SHP77 (cell line): ENCODE measurements around the gene TSPAN7.

Experiments
- DNase-seq, 2 experiments: peaks; one replicate each; lab custom pipeline; 2025; lab: John Stamatoyannopoulos, UW

Gene TSPAN7

DNA sequence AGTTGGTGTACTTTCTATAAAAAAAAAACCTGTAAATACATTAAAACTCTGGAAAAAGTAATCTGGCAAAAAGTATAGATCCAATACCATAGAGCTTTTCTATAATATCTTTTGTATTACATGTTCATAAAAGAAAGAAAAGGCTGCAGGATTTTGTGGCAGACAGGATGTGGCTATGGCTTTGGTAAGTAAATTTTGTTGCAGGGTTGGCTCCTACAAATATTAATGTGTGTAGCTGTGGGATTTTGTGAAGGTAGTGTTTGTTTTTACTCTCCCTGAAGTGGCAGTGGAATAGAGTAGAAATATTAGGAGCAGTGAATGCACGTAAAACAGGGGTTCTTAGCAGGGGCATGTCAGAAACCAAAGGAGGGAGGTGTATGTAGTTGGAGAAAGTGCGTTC, 84.8 kb downstream of the TSPAN7 start:
- DNase-seq: no peak

DNA sequence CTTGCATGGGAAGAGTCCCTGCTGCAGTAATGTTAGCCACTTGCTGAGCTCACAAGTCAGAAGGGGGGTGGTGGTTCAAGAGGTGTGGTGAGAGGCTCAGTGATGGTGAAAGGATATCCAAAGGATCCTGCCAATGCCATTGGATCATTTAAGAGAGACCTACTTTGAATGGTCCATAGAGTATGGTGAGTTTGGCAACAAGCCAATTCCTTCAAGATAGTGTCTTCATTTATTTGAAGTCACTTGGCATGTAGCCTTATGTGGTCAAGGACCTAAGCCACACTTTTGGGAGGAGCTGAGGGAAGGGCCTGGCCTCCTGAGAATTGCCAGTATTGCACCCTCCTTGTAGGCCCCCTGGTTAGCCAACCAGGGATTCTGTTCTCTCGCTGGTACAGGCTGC, 87.9 kb downstream of the TSPAN7 start:
- DNase-seq: no peak

DNA sequence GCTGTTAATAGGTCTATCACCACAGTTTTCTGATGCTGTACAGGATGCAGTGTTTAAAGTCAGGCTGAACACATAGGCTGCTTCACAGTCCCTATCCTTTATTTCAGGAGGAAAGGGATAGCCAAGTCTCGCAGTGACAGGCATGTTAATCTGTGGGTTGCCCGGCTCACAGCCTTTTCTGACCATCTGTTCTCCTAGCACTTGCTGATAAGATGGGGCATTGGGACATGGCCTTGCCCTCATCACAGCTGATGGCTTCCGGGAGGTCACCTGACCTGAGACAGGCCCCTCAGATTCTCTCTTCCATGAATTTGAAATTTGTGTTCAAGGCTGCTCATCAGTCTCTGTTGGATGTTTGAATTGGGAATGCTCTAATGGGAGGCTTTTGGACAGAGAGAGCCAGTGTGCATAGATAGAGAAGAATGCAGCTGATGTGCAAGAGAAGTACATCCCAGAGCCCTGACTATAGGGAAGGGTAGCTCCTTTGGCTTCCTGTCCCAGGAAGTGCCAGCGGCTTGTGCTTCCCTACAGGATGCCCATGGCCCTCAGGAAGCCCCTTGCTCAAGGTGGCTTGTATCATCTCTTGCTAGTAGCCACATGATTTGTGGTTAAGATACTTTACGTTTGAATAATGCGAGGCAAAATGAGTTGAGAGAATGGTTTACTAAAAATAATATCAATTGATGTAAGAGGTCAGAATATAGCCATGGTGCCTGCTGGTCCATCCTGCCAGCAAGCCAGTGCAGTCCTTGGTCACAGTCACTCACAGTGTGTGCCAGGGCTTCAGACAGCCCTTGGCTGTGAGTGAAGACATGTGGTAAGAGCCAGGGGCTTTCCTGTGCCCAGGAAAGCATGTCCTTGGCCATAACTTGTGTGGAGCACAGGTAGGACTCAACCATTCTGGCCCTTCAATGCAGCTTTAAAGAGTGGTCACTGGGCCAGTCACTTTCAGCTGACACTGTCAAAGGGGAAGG, 88.6 kb downstream of the TSPAN7 start:
- no peak for DNase-seq

DNA sequence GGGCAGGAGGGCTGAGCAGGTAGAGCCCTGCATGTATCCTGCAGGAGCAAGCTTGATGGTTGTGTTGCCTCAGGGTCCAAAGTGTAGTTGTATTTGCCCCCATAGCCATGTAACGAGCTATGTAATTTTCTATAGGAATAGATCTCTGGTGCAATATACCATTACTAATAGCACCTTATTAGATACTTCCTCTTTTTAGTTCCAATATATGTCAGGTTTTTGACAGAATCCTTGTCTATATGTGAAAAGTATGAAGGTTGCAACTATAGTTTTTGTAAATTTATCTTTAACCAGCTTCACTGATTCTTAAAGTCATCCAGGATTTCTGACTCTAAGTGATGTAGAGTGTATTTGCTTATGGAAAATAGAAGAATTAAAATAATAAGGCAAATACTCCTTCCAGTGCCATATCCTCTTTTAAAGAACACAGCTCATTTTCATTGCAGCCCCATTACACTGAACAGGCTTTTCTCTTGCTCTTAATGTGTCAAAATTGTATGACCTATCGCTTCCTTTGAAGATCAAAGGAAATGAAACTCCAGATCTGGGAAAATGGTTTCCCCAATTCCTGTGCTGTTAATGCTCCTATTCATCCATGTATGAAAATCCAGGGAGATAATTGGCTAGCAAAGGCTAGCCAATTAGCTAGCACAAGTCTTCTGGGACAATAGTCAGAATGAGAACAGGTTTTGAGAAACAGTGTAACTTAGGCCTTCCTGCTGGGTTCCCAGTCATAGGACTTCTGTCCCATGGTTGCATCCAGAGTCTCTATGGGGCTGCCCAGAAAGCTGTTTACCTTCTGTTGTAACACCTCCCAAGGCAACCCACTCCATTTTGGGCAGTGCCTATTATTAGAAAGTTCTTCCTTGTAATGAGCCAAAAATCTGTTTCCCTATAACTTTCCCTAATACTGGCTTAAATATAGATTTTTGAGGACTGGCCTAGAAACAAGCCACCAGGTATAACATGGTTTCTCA, 90.6 kb downstream of the TSPAN7 start:
- no peak for DNase-seq

DNA sequence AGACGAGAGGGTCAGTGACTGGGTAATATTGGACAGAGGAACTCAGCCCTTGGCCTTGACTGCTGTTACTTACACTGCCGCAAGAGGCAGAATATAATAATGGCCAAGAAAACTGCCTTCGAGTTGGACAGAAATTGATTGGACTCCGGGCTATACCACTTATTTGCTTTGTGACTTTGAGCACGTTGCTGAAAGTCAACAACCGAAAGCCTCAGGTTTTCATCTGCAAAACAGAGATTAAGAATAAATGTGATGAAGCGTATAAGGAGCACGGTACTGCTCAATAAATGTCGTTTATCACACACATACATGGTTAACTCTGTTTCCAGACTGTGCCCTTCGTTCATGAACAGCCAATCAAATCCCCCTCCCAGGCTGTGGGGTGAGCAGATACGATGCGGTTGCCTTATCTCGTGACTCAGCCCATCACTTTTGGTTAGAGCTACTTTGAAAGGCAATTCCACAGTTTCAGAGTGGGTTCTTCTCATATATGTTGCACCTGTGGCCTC, 91.6 kb downstream of the TSPAN7 start:
- no peak for DNase-seq

DNA sequence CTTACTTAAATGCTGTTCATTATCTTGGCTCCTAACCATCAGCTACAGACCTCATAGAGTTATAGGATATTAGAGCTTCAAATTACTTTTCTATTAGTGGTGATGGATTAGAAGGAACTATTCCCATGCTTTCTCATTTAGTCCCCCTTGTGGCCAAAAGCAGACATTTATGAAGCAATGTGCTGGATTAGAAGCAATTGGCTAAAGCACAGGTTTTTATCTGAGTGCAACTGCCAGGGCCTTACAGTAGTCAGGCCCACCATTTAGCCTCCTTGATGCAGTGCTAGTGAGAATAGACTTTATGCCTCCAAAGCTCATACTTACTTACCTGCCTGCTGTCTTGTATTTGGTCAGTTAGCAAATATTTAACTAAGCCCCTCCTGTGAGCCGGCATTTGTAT, 93.0 kb downstream of the TSPAN7 start:
- peak; percentile 1 to 9 for DNase-seq

DNA sequence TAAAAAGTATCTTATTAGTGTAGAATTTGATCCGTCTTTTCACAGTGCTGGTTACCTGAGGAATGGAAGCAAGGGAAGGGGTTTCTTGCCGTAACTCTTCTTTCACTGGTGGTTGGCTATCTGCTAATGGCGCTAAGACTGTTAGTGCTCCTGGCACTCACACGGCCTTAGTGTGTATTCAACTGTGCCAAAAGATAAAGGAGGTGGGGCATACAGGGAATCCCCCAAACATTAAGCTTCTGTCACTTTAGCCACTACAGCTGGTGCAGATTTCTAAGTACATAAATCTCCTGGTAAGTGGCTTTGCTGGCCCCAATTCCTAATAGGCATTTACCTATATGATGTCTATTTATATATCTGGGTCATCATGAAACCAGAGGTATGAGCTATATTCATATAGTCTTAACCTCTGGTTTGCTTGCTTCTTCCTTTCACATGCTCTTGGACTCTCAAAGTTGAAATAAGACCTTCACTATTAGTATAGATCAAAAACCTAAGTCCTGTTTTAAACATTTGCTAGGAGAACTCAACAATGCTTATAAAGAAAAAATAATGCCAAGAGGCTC, 95.1 kb downstream of the TSPAN7 start:
- no peak for DNase-seq

DNA sequence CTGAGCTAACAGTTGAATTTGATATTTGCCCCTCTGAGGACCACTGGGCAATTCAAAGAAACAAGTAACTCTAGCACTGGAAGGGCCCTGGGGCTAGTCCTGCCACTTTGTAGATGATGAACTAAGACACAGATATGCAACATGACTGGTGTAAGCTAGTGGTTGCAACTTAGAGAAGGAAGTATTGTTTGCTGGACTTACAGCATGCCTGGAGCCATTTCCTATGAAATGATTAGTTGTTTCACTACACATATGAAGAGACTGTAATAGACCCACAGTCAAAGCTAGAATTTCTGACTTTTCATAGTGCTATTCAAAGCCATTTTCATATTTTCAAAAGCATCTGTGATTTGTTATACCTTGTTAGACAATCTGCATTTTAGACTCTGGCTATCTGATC, 96.2 kb downstream of the TSPAN7 start:
- DNase-seq: no peak

DNA sequence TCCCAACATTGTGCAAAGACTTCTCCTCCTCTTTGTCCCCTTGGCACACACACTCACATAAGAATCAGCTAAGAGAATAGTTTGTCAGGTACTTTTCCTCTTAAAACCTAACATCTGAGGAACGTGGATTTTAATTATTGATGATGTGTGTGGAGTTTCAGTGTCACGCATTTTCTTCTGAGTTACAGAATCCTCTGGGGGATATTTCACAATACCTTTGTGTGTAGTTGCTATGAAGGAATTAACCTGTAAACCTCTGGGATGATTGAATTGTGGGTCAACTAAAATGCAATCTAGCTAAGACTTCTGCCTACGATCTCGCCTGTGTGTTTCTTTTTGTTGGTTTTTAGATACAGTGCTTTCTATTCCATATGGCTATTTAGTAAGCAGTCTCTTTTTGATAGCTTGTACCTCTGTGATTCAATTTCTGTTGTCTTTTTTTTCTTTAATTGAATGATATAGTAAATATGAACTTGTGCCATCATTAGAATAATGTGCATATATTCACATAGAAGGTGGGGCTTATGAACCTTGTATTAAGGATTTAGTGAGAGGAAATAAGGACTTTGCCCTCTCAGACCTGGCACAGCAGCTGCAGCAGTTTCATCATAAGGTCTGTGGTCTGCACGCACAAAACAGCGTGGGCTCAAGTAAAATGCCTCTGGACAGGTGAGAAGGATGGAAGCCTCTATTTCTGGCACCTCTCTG, 99.2 kb downstream of the TSPAN7 start:
- no peak for DNase-seq

DNA sequence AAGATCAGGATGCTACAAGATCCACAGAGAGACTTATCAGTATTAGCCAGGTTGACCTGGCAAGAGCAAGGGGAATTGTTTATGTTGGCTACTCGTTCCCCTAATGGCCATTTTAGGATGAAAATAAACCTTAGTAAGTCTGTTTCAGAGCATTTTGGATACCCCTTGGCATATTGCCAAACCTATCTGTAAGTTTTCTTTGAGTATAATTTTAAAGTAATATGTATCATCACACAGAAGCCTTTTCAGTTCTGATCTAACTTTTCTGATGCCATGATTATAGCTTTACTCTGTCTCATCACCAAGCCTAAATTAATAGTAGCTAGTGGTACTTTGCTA, 99.7 kb downstream of the TSPAN7 start:
- no peak for DNase-seq

DNA sequence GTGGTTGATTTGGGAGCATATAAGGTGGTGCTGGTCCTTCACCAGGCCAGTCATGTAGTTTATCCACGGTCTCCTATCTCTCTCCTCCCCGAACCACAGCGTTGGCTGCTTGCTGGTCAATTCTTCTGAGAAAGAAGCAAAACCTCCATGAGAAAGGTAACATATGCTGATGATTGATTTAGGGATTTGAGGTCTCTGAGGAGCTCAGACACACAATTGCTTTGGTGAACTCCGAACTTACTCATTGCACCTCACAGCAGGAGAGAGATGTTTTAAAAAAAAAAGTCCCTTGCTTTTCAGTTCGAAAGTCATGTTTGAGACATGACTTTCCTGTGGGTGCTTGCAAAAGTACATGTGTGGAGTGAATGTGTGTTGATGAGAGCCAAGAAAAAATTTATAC, 100.2 kb downstream of the TSPAN7 start:
- no peak for DNase-seq

DNA sequence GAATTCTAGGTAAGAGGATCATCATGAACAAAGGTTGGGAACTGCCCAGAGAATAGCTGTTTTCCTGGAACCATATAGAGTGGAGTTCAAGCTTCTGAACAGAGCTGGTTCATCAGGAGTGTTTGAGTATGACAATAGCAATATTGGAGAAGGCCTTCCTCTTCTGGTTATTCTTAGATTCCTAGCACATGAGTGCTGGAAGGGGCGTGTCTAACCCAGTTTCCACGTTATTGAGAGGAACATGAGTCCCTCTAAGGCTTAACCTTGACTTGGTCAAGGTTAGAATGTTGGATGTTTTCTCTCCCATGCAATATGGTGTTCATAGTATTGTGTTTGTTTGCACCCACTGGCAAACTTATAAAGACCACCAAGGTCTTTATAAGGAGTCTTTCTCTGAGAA, 101.3 kb downstream of the TSPAN7 start:
- no peak for DNase-seq

DNA sequence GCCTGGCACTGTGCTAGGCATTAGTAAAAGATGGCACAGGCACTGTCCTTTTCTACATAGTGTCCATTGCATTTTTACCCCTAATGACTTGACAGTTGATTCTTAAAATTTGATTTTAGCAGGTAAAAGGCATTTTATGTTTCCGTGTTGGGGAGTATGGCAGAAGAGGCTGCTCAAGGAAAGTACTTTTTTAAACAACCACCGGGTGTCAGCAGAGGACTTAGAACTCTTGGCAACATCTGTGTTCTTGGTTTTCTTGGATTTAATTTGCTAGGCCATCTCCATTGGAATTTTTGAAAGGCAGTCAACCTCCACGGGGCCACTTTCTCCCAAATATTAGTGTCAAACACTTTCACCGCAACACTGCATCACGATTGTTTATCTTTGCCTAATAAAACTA, 102.9 kb downstream of the TSPAN7 start:
- DNase-seq: peak in 1 of 2 experiments; percentile 23

DNA sequence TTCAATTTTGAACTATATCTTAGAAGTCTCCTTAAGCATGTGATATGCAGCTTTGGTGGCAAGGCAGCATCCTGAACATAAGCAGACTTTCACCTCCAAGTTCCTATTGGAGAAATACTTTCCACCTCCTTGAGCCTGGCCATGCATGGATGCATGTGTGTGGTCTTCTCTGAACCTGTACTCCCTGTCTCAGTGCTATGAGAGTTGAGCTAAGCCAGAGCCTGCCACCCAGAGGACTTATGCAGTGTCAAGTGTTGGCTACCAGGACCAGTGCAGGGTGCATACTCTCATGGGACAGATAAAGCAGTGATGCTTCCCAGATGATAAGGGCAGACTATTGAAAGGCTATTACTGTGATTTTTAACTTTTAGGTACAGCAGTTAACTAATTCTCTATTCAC, 105.6 kb downstream of the TSPAN7 start:
- no peak for DNase-seq

DNA sequence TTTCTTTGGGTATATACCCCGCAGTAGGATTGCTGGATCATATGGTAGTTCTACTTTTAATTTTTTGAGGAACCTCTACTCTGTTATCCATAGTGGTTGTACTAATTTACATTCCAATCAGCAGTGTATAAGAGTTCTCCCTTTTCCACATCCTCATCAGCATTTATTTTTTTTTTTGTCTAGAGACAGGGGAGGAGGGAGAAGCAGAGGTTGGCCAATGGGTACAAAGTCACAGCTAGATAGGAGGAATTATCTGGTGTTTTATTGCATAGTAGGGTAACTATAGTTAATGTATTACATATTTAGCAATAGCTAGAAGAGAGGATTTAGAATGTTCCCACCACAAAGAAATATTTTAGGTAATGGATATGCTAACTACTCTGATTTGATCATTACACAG, 107.4 kb downstream of the TSPAN7 start:
- DNase-seq: no peak

DNA sequence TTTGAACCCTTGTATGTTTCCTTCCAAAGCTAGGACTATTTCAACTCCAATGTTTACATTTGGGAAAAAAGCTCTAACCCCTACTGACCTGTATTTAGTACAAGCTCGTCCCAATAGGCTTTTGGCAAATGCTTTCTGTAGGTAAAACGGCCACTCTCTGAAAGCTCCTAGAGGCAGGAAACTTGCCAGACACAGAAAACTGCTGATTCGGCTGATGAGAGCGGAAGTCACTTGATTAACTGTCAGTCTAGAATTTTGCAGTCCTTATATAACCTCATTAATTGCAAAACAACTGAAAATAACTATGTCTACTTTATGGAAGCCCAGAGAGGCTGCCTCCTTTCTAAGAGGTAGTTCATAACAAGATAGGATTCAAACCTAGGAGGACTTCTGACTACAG, 108.1 kb downstream of the TSPAN7 start:
- no peak for DNase-seq

DNA sequence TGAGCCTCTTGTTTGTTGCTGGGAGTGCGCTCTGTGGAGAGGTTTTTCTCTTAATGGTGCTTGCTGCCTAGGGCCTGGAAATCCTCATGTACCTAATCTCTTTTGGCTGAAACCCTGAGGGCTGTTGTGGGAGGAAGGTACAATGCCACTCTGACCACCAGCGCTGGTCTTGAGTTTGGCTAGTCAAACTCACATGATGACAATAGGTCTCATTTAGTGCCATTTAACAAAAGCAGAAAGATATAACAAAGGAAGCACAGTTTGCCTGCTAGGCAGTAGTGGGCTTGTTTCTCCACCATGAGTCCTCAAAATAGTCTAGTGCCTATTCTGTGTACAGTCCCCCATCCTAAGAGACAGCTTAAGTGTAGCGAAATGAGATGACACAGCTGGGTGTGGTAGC, 111.3 kb downstream of the TSPAN7 start:
- DNase-seq: no peak

DNA sequence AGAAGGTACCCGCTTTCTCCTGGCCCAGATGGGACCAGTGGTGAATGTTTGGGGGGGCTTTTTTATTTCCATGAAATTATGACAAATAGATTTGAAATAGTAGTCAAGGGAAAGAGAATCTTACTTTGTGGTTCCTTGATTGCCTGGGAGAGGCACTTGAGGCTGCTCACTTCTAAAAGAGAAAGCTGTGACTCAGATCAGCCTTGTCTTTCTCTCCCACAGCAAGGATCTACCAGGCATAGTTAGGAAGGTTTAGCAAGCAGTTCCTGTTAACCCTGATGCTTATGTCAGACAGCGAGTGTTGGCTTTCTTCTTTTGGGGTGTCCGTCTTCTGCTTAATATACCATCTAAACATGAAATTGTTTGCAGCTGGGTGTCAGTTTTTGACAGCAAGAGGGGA, 114.5 kb downstream of the TSPAN7 start:
- DNase-seq: no peak

DNA sequence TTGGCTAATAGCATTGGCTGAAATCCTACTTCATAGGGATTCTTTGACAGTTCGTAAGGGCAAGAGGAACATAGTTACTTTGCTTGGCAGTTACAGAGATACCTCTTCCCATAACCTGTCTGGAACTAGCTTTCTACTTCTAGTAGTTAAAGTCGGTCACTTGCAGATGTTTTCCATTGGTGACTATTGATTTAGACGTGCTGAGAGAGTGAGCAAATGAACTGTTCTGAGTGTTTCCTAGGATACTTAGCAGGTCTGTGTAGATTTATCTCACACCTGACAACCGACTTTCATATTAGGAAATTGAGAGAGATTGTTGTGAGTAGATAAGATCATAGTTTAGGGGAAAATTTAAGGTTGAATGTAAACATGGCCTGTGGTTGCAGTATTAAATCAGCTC, 116.8 kb downstream of the TSPAN7 start:
- DNase-seq: no peak

DNA sequence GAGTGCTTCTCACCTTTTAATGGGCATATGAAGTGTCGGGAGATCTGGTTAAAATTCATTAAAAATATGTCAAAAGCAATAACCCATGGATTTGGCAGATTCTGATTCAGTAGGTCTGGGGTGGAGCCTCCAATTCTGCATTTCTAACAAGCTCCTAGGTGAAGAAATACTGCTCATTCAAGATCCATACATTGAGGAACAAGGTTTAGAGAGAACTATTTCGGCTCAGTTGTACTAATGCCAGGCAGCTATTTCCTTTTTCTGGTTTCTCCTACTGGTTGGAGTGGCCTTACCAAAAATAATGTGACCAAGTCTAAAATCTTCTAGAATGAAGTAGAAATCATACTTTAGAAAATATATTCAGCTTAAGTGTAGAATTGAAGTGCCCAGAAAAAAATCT, 117.5 kb downstream of the TSPAN7 start:
- DNase-seq: no peak

DNA sequence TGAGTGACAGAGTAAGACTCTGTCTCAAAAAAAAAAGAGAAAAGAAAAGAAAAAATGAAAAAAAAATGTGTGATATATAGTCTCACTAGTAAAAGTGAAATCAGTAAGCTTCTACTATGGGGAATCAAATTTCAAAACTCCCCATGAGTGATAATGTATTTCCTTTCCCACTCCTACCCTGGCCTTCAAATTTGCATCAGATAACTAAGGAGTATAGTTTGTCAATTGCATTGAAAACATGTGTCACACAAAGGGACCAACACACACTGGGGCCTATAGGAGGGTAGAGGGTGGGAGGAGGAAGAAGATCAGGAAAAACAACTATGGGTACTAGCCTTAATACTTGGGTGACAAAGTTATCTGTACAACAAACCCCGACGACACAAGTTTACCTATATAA, 118.4 kb downstream of the TSPAN7 start:
- DNase-seq: no peak

DNA sequence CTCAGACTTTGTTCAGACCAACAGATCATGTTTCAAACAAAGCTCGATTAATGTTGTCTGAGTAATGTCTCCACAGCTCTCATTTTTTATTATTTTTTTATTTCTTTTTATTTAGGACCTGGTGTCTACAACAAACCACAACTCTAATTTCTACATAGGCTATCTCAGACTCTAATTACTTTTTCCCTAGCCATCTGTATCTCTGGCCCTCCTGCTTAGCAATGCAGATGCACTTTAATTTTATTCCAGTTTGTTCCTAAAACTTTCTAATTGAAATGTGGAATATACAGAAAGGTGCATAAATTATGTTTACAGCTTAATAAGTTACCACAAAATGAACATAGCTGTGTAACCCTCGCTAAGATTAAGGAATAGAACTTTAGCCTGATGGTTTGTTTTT, 120.8 kb downstream of the TSPAN7 start:
- no peak for DNase-seq
